Astrocyte of the cerebellum (primary cell): ENCODE measurements around the gene NKAP.
"Not testable (repeated sequence)": the region's sequence is repeated elsewhere in the genome, so short reads cannot be mapped to it uniquely, and the experiment has no call there.

ENCODE experiments used
- DNase-seq: peaks from one replicate; pipeline ENCODE4 v3.0.0-alpha.2; 2011; ENCODE audit warnings: low read depth
- H3K4me3 ChIP-seq: 2 replicates; pipeline ENCODE4 v1.5.1; 2011; ENCODE audit warnings: mild to moderate bottlenecking, low read depth, low read length, moderate library complexity
- in situ Hi-C: cut with HindIII; loops from 2 replicates; pipeline ENCODE4 v1.10.0; 2017; ENCODE audit warnings: low sequenced_read_pairs
- TF ChIP-seq, protein P1 (sequence below): IDR thresholded peaks from 2 replicates; pipeline ENCODE4 v1.5.1; 2012; ENCODE audit warnings: low read length, low read depth, moderate library complexity, mild to moderate bottlenecking; ENCODE audit errors: missing control alignments

NKAP gene

DNA sequence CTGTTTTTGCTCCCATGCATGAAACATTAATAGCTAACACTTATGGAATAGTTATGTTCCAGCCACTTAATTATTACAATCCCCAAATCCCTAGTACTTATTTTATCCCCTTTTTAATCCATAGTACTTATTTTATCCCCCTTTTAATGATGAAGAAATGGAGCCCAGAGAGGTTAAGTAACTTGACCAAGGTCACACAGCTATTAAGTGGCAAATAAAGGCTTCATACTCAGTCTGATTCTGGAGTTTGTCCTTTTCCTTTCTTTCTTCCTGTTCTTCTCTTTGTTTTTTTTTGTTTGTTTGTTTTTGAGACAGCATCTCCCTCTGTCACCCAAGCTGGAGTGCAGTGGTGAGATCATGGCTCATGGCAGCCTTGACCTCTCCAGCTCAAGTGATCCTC is 2.2 kb downstream of the NKAP start:
- no peak overlapping the region for H3K4me3 ChIP-seq
- in situ Hi-C loops, result no loop called here
- TF ChIP-seq, protein P1, sequence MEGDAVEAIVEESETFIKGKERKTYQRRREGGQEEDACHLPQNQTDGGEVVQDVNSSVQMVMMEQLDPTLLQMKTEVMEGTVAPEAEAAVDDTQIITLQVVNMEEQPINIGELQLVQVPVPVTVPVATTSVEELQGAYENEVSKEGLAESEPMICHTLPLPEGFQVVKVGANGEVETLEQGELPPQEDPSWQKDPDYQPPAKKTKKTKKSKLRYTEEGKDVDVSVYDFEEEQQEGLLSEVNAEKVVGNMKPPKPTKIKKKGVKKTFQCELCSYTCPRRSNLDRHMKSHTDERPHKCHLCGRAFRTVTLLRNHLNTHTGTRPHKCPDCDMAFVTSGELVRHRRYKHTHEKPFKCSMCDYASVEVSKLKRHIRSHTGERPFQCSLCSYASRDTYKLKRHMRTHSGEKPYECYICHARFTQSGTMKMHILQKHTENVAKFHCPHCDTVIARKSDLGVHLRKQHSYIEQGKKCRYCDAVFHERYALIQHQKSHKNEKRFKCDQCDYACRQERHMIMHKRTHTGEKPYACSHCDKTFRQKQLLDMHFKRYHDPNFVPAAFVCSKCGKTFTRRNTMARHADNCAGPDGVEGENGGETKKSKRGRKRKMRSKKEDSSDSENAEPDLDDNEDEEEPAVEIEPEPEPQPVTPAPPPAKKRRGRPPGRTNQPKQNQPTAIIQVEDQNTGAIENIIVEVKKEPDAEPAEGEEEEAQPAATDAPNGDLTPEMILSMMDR, result no peak
- no peak for DNase-seq

DNA sequence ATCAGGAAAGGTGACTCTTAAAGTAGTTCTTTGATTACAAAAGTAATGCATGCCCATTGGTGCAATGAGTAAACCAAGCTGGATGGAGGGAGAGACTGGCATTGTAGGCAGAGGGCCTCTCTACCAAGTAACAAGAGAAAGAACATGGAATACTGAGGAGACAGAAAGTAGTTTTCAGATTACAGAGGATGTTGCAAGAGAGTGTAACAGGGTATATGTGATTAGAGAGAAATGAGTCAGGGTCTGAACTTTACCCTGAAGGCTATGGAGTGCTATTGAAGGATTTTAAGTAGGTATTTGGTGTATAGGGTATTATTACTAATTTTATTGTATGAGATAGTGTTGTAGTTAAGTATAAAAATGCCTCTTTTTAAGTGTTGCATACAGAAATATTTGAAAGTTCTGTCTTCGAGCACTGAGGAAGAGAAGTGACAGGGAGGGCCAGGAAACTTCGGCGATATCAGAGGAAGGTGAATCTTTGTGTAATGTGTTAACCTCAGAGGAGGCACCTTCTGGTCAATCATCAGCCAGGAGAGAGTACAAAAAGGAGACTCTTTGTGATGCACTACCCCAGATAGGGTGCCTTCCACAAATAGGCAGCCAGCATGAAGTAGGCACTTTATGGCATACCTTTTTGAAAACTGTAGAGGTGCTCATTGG is 8.2 kb downstream of the NKAP start:
- TF ChIP-seq, protein P1, result no peak
- DNase-seq, result no peak
- in situ Hi-C loops, result no loop called here
- no peak overlapping the region for H3K4me3 ChIP-seq

GRCh38 chrX:119922391-119922790 is 21.2 kb downstream of the NKAP start:
- in situ Hi-C loops, DNase-seq, H3K4me3 ChIP-seq: not testable (repeated sequence)

GRCh38 chrX:119919835-119920585 is 23.5 kb downstream of the NKAP start:
- H3K4me3 ChIP-seq, result no peak overlapping the region

GRCh38 chrX:119917877-119918276 is 25.7 kb downstream of the NKAP start:
- TF ChIP-seq, protein P1, result no peak
- no peak overlapping the region for H3K4me3 ChIP-seq
- in situ Hi-C loops, result no loop called here
- no peak for DNase-seq

More at GRCh38 chrX:119919835-119920585, 23.5 kb downstream of the NKAP start:
- no peak for DNase-seq
- in situ Hi-C loops, result no loop called here
- TF ChIP-seq, protein P1, result no peak

DNA sequence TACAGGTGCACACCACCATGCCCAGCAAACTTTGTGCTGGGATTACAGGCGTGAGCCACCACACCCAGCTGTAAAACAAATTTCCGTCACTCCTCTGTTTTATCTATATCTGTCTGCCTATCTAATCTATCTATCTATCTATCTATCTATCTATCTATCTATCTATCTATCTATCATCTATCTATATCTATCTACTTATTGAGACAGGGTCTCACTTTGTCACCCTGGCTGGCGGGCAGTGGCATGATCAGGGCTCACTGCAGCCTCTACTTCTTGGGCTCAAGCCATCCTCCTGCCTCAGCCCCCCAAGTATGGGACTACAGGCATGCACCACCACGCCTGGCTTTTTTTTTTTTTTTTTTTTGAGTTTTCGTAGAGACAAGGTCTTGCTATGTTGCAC is 27.2 kb downstream of the NKAP start:
- H3K4me3 ChIP-seq, result no peak overlapping the region
- TF ChIP-seq, protein P1, result no peak
- DNase-seq, result no peak
- in situ Hi-C loops, result no loop called here

- in situ Hi-C loops, result no loop called here
- DNase-seq, result no peak
Observed at GRCh38 chrX:119900976-119901375, 42.6 kb downstream of the NKAP start.

More at GRCh38 chrX:119900976-119901375, 42.6 kb downstream of the NKAP start:
- TF ChIP-seq, protein P1, result no peak
- H3K4me3 ChIP-seq, result no peak overlapping the region
